ENCODE measurements around the gene SVIP.

SVIP gene

DNA sequence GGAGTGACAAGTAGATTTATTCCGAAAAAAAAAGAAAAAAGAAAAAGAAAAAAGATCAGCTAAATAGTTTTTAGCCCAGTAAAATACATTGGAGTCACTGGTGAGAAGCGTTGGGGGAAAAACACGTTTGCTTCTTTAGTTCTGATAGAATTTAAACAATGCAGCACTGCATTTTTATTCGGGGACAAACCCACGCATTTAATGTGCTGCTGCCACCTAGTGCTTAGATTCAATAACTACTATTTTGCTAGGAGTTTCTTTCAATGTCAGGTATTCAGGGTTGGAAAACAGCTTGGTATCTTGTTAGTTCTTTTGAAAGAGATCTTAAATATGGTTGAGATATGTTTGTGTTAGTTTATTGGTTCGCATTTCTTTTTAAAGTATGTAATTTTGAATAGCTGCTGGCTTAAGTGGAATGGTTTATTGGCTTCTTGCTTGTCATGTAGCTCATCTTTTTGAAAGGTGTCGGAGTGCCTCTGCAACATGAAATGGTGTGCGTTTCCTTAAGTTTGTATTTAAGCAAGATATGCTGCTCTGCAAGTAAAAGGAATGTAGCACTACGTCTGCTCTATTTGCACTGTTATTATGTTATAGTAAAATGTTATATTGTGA lies 41.9 kb downstream of the SVIP start:
- peak; percentile 60 for DNase-seq

GRCh38 chr11:22787055-22787454 lies 42.5 kb downstream of the SVIP start:
- no peak for DNase-seq

- DNase-seq, result no peak
Observed at GRCh38 chr11:22786475-22786874, 43.1 kb downstream of the SVIP start.

DNA sequence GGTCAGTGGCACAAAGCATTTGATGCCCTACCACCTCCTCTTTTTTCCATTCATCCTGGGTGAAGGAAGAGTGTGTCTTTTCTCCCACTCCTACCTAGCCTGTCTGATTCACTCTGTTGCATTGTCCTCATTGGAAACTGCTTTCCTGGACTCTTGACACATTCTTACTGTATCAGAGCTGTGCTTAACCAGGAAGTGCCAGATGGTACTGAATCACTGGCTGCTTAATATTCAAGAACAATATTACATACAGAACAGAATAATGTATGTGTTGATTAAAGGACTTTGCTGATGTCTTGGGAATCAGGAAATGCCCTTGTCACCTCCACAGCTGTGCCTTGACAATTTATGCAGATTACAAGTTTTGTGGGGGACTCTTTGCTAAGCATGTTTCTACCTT lies 44.4 kb downstream of the SVIP start:
- DNase-seq, result peak; percentile 41

DNA sequence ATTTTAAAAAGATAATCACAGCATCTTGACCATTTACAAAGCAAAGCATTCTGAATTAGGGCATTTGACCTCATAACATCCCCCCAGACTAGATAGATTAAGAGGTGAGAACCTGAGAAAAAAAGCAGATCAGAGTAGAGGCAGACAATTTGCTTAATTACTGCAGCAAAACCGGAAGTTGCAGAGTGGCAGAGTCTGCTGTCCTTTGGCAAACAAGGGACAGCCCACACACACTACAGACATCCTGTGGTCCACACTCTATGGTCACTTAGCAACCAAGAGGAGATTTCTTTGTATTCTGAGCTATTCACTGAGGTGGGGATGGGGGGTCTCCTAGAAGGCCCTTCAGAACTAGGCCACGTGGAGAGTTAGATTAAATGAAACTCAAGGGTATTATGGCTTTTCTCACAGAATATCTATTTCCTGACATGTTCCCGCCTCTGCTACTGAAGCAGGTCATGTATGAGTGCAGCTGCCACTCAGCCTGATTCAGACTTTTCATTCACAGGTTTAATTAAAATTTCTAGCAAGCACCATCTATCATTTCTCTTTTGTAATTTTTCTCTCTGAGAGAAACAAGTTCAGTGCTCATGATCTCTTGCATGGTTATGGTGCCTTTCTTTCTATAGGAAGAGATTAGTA lies 48.5 kb downstream of the SVIP start:
- no peak for DNase-seq

- no peak for DNase-seq
Observed at GRCh38 chr11:22779850-22780249, 49.8 kb downstream of the SVIP start.

DNA sequence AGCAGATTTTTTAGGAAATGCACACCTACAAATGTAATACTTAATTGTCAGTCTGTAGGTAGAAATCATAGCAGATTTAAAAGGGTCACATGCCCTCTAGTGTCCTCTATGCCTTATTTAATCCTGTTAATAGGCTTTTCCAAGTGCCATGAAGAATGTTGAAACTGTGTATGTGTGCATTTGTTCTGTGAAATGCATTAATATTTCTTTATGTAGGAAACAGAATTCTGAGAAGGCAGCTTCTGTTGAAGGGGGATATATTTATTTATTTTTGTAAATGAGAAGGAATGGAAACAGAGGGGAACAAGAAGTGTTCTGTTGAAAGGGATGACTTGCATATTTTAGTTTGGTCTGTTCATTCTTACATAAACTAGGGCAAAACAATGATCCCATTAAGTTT lies 51.0 kb downstream of the SVIP start:
- peak; percentile 29 for DNase-seq

- DNase-seq, result no peak
Observed at GRCh38 chr11:22775248-22775647, 54.4 kb downstream of the SVIP start.

DNA sequence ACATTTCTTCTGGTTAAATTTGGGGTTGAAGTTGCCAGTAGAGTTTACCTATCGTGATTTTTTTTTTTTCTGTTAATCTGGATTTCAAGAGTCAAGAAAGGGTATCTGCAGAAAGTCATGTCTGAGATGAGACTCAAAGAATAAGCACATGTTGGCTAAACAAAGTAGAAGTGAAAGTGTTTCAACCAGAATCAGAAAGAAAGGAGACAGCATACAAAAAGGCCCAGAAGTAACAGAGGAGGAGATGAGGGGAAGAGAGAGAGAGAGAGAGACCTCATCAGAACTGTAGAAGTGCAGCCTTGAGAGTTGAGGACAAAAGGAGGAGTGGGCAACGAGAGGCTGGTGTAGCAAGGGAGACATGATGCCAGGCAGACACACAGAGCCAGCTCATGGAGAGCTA lies 54.9 kb downstream of the SVIP start:
- DNase-seq, result no peak

DNA sequence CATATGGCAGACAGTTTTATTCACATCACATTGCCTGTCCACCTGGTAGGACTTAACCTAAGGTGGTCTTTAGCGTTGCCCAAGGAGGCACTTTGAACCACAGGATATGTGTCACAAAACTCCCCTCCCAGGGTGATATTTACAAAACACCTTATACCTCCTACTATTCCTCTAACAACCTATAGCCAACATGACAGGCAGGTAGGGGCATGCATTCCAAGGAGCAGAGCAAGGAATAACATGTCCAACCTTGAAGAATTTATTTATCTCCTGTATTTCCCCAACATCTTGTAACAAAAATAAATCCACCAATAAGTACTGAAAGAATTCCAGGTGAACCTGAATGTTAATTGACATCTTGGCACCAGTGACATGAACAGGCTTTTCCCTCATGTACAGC lies 60.5 kb downstream of the SVIP start:
- no peak for DNase-seq

Measured in NCI-H82 (cell line).